KOPT-K1 (cell line): Measurements from ENCODE around the gene HOTAIR.

Experiments
- H3K27ac ChIP-seq: fragments of 200-600 bp; sonication (generic); 2 replicates; pipeline ENCODE4 v1.5.1; 2016; ENCODE audit warnings: antibody characterized with exemption, mild to moderate bottlenecking, low read depth, low read length; ENCODE audit not compliant: poor library complexity, severe bottlenecking
- H3K36me3 ChIP-seq: fragments of 200-600 bp; sonication (generic); 2 replicates; pipeline ENCODE4 v1.5.1; 2017; ENCODE audit warnings: antibody characterized with exemption, mild to moderate bottlenecking, low read length, moderate library complexity; ENCODE audit not compliant: insufficient read depth
- H3K9me3 ChIP-seq: fragments of 200-600 bp; sonication (generic); 2 replicates; pipeline ENCODE4 v1.5.1; 2017; ENCODE audit warnings: antibody characterized with exemption, low read length, mild to moderate bottlenecking; ENCODE audit not compliant: insufficient read depth, poor library complexity, severe bottlenecking

Gene HOTAIR

GRCh38 chr12:53932915-53933314 lies 41.8 kb downstream of the HOTAIR start:
- Histone ChIP-seq H3K36me3 (no peaks in the 10 kb centered on the region), H3K27ac (no peak overlapping the region)

GRCh38 chr12:53931844-53932581 lies 42.7 kb downstream of the HOTAIR start:
- H3K36me3 ChIP-seq, result no peaks in the 10 kb centered on the region
- no peaks in the 10 kb centered on the region for H3K9me3 ChIP-seq

More at GRCh38 chr12:53932915-53933314, 41.8 kb downstream of the HOTAIR start:
- H3K9me3 ChIP-seq, result no peaks in the 10 kb centered on the region

GRCh38 chr12:53930591-53931255 lies 44.0 kb downstream of the HOTAIR start:
- Histone ChIP-seq H3K36me3 (no peaks in the 10 kb centered on the region), H3K27ac (no peak overlapping the region), H3K9me3 (no peaks in the 10 kb centered on the region)

More at GRCh38 chr12:53931844-53932581, 42.7 kb downstream of the HOTAIR start:
- no peak overlapping the region for H3K27ac ChIP-seq

- H3K36me3 ChIP-seq, result no peaks in the 10 kb centered on the region
- H3K27ac ChIP-seq, result no peak overlapping the region
- no peaks in the 10 kb centered on the region for H3K9me3 ChIP-seq
Measured at GRCh38 chr12:53929527-53929926, 45.2 kb downstream of the HOTAIR start.

GRCh38 chr12:53928054-53928835 lies 46.5 kb downstream of the HOTAIR start:
- no peaks in the 10 kb centered on the region for H3K9me3 ChIP-seq
- H3K36me3 ChIP-seq, result no peaks in the 10 kb centered on the region
- H3K27ac ChIP-seq, result no peak overlapping the region

- Histone ChIP-seq H3K36me3 (no peaks in the 10 kb centered on the region), H3K9me3 (no peaks in the 10 kb centered on the region), H3K27ac (no peak overlapping the region)
Measured at GRCh38 chr12:53927220-53928029, 47.3 kb downstream of the HOTAIR start.

GRCh38 chr12:53924521-53925405 lies 50.0 kb downstream of the HOTAIR start:
- H3K36me3 ChIP-seq, result no peaks in the 10 kb centered on the region
- H3K27ac ChIP-seq, result no peak overlapping the region
- no peaks in the 10 kb centered on the region for H3K9me3 ChIP-seq

GRCh38 chr12:53916788-53917655 lies 57.7 kb downstream of the HOTAIR start:
- no peak overlapping the region for H3K27ac ChIP-seq
- H3K9me3 ChIP-seq, result no peaks in the 10 kb centered on the region
- no peaks in the 10 kb centered on the region for H3K36me3 ChIP-seq
